ENCODE measurements around the gene NFATC1.

The NFATC1 gene

DNA sequence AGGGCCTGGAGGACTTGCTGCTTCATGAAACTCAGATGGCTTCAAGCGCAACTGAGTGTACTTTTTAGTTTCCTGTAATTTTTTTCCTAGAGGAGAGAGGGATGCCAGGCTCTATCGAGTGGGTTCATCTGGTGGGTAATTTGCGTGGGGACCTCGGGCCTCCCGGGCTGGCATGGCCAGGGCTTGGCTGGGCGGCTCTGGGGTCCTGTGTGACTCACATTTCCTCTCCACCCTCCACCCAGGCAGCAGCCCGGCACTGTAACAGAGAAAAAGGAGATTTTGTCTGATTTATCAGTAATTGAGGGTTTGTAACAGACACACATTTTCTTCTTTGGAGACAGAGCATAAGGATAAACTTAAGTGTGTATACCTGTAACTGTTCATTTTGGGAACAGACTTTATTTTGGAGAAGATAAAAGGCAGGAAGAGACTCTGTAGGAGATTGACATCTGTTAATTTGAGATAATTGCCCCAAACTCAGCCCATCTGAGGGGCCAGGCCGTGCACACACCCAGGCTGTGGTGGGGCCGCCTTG lies 64.3 kb downstream of the NFATC1 start:
- no peak for DNase-seq

DNA sequence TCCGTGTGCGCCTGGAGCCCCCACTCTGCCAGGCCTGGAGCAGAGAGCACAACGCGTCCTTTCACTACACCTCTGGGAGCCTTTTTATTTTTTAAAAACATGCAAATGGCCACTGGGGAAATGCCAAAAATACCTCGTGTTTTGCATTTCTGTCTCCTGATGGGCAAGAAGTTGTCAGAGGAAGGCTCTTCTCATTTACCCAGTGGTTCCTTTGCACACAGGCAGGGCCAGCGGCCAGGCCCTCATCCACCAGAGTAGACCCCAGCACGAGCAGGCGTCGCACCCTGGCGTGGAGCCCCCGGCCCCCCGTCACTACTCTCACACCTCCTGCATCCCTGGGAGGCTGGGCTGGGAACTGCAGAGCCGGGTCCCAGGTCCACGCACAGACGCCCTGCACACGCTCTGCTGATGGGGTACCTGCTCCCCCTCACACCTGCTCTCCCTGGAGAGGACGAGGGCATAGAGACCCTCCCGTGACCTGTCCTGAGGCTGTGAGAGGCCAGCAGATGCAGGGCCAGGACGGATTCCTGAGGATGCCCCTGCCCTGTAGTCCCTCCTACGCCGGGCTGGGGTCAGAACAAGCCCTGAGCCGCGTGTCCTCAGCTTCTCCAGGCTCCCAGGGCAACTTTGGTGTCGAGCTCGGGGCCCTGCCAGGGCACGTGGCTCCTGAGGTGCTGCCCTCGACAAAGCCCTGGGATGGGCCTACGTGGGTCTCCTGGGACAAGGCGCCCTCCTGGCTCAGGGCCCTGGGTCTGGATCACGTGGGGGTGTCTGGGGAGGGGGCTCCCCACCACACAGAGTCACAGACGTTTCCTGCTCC lies 65.0 kb downstream of the NFATC1 start:
- no peak for DNase-seq

DNA sequence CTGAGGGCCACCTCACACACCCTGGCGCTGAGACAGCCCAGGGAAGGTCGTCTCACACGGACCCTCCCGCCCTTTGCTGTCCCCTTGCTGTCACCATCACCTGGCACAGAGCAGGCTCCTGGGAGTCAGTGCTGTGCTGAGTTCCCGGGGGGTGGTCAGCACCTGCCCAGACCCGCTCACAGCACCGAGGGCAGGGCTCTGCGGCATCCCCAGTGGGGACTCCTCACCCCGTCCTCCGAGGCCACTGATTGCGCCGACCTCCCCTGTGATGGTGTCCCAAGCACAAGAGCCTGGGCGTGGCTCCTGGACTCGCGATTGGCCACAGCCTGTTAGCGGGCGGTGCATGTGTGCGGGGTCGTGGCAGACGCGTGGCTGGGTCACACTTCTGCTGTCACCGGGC lies 65.9 kb downstream of the NFATC1 start:
- no peak for DNase-seq

DNA sequence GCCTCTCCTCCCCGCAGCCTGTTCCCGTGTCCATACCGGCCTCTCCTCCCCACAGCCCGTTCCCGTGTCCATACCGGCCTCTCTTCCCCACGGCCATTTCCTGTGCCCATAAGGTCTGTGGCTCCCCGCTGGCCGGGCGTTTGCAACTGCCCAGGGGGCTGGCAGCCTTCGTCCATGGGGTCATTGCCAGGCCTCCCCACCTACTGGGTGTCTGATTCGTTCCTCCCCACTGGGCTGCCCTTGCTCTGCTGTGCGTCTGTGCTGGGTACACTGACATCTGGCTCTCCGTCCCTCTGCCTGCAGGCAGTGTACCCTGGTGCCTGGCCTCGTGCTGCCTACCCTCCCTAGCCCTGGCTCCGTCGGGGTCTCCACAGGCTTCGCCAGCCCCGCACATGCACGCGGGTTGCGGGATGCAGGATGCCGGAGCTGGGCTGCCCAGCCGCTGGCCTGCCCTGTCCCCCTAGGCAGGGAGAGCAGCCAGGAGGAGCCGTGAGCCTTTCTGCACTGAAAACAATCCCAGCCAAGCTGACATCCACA lies 67.8 kb downstream of the NFATC1 start:
- DNase-seq = no peak

DNA sequence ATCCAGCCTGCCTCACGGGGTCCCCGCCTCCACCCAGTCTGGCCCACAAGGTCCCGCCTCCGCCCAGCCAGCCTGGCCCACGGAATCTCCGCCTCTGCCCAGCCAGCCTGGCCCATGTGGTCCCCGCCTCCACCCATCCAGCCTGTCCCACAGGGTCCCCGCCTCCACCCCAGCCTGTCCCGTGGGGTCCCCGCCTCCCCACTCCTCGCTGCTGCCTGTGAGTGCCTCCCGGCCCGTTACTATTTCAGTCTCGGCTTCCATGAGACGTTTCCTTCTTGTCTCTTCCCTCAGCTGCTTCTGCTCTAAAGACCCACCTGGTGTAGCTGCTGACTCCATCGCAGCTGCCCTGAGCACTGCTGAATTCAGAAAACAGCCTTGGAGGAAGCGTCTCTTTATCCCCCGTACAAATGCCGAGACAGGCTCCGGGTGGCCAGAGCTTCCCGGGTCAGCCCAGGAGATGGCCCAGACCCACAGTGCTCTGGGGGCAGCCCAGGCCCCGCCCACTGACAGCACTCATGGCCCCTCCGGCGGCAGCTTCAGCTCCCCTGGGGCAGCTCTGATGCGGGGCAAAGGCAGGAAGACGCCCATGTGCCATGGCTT lies 69.8 kb downstream of the NFATC1 start:
- DNase-seq = no peak

DNA sequence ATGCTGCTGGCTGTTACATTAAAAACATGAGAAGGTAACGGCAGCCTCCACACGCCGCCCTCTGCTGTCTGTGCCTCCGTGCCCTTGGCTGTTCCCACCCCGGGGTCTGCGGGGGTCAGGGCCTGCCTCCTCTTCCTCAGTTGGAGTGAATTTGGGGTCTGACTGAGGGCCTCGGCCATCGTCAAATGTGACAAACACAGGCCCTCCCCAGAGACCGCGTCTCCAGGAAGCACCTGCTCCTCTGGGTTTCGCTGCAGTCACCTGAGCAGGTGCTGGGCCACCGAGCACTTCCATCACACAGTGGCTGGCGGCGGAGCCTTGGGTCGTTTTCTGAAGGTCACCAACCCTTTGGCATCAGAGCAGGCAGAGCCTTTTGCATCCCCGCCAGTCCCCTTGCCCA lies 70.9 kb downstream of the NFATC1 start:
- DNase-seq = no peak

DNA sequence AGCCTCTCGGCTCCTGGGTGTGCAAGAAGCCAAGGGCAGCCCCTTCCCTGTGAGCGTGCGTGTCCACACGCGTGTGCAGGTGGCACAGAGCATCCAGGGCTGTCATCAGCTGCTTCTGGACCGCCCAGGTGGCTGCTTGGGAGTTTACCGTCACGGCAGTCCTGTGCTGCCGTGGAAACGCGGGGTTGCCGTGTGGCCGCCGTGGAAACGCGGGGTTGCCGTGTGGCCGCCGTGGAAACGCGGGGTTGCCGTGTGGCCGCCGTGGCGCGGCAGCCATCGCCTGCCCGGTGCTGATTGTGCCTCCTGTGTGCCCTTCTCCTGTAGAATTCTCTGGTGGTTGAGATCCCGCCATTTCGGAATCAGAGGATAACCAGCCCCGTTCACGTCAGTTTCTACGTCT lies 71.4 kb downstream of the NFATC1 start:
- DNase-seq = no peak

DNA sequence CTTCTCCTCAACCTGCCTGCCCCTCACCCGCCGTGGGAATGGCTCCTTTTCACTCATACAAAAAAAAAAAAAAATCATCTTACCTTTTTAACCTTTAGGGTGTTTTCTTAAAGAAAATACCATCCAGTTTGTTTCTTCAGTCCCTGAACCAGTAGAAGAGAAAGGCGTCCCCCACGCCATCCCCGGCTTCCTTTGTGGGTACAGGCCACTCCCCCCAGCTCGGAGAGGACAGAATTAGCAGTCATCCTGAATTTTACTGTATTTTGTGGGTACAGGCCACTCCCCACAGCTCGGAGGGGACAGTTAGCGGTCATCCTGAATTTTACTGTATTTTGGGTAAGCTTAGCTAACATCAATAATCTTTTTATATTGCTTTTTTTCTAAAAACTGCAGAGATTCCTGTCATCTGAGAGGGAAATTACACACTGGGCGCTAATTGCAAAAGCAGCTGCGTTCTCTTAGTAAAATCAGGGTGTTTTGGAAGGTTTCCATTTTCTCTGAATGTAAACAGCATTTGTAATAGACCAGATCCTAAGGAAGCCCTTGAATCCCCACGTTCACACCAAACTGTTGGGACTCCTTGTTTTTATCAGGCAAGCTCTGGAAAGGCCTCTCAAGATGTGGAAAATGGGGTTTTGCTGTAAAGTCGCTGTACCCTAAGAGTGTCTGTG lies 72.5 kb downstream of the NFATC1 start:
- DNase-seq = no peak

DNA sequence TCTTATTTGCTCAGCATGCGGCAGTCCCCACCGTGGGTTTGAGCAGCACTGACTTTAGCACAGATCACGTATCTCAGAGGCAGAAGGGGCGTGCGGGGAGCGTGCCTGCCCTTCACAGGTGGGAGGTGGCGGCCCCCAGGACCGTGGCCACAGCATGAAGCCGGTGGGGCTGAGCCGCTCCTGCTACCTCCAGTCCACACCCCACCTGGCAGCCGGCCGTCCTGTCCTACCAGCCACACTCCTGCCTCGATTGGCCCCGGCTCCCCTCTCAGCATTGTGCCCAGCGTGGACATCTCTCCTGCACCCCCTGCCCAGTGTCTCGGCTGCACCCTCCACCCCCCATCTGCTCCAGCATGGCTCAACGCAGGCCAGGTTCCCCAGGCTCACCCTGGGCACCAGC lies 73.6 kb downstream of the NFATC1 start:
- no peak for DNase-seq

DNA sequence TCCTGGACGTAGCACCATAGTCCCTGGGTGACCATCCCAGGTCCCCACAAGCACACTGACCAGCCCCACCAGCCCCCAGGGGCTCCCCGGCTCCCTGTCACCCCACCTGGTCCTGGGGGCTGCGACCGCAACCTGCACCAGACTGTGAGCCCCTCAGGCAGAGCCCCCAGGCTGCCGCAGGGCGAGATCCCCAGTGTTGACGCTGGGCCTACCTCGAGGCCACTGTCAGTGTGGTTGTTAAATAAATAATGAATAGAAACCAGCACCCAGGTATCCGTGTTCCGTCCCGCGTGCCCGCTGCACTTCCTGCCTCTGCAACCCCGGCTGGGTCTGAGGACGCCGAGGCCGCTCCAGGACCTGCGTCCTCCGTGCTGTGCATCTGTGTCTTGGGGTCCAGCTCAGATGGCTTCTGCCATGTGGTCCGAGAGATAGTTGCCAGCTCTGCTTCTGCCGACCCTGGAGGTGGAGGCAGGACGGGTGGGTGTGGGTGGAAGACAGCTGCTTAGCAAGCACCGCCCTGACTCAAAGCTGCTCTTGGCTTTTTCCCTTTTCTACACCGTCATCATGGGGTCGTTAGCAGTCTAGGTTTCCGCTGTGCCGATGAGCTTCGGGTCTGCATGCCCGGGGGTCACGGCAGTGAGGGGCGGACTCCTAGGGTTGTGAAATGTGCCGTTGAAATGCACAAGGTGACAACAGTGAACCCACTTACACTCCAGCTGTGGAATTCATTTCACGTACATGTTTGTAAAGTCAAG lies 74.2 kb downstream of the NFATC1 start:
- no peak for DNase-seq

DNA sequence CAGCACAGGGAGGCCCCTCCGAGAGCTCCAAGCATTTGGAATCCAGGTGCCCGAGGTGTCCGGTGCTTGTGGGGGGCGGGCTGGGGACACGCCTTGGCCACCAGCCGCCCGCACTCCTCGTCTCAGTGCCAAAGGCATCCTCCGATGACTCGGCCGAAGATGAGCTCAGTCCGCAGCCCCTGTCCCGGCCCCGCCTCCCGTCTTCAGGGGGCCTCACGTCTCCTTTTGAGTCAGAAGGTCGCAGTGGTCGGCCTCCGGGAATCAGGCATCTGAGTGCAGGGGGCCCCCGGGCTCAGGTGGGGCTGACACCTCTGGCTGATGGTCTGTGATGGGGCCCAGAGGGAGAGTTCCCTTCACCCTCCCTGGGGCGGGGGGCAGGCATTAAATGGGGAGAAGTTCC lies 74.8 kb downstream of the NFATC1 start:
- no peak for DNase-seq

DNA sequence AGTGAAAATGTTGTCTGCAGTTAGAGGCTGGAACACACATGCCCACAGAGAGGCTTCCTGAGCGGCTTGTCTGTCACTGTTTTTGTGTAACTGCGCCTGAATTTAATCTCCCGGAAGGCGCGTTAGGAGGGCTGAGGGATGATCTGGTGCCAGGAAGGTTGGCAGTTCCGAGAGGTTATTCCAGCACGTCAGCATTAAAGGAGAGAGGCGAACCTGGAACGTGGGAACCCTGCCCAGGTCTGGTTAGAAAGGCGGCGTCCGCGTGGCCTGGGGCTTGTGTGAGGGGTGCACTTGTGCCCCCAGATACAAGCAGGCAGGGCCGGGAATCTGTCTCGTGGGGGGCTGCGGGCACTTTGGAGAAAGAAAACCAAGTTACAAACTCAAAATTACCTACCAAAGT lies 75.3 kb downstream of the NFATC1 start:
- no peak for DNase-seq

DNA sequence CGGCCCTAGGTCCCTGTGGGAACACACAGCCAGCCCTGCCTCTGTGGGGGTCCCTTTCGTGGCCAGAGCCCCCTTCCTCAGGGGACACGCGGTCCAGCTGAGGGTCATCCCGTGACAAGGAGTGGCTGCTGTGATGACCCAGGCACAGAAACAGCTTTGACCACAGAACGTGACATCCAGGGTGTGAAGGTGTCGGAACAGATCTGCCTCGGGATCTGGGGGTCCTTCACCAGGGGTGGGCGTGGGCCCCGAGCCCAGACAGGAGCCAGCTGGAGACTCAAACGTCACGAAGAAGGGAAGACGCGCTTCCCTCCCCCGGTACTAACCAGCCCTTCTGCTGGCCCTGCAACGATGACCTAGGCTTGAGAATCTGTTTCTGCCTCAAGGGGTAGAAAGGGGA lies 75.9 kb downstream of the NFATC1 start:
- DNase-seq = no peak

DNA sequence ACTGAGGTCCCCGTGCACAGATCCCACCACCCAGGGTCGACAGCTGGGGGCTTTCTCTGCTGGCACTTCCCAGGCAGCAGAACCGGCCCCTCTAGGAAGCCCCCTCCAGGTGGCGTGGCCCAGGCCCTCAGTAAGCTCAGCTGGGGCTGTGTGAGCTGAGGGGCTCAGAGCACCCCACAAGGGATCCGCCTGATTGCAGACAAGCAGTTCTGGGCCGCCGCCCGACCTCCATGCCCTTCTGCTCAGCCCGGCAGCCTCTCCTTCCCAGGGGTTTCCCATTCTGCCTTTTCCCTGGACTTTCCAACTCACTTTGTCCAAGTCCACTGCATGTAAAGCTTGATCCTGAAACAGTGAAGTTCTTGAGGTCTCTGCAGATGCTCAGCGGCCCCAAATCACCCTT lies 76.4 kb downstream of the NFATC1 start:
- DNase-seq = no peak

DNA sequence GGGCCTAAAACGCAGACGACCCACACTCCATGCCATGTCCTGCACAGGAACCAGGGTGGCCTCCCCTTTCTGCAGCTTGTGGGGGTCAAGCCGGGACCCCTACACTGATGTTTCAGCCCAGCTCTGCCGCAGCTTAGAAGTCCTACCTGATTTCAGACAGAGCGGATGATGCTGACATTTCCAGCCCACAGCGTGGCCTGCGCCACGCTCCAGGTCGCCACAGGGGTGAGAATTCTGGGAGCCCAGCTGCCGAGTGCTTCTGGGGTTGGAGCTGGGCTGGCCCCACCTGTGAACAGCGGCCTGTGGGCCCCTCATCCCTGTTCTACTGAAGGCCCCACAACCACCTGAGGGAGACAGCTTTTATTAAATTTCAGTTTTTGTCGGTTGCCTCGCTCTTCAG lies 77.2 kb downstream of the NFATC1 start:
- no peak for DNase-seq

DNA sequence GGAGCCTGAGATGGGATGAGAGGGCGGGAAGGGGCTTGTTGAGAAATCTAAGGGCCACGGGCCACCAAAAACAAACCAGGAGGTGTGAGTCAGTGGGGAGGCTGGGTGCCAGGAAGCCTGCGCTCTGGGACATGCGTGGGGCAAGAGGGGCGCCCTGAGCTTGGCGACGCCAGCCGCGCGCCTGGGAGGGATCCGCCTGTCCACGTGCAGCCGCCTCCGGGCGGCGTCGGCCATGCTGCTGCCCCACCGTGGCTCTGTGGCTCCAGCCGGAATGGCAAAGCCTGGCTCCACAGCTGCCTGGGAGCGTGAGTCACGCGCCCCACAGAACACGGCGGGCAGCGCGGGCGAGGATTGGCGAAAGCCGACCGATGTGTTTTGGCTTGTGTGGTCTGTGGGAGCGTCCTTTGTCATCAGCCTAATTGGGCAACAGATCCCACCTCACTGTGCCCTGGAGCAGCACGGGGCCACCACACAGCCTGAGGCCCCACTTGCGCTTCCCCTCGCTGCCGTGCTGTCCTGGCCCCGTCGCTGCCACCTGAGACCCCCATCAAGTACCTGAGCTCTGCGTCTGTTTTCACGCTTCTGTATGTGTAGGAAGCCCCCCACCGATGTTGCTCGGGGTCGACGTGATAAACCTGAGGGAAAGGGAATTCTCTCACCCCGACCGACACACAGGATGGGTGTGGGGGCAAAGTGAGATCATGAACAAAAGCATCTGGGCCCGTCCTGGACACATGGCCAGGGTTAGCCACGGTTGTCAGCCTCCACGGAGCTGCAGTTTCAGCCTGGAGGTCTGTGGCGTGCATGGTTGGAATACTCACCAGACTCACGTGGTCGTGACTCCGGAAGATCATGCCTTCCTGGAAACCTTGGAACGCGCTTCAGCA lies 80.5 kb downstream of the NFATC1 start:
- DNase-seq = no peak

DNA sequence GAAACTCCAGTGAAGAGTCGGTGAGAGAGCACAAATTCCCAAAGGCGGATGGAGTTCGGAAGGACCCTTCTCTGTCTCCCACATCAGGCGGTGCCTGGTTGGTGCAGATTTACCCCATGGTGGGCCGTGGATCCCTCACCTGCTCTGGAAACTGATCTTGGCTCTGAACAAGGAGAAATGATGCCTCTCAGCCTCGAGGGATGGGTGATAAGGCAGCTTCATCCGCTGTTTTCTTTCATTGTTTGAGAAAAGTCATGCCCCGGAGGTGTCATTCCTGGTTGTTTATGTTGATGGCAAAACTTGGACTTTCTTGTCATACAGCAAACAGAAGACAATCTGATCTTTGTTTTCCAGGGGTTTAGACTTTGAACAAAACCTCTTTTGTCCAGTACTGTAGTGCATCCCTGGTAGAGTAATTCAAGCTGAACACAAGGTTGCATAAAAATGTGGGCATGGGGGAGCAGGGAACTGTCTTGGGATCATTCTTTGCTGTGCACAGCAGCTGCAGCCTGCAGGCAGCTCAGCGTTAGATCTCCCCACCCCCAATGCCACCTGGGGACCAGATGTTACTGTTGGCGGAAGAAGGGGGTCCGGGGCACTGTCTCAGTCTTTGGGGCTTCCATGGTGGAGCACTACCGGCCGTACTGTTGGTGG lies 81.3 kb downstream of the NFATC1 start:
- peak; percentile 42 for DNase-seq

DNA sequence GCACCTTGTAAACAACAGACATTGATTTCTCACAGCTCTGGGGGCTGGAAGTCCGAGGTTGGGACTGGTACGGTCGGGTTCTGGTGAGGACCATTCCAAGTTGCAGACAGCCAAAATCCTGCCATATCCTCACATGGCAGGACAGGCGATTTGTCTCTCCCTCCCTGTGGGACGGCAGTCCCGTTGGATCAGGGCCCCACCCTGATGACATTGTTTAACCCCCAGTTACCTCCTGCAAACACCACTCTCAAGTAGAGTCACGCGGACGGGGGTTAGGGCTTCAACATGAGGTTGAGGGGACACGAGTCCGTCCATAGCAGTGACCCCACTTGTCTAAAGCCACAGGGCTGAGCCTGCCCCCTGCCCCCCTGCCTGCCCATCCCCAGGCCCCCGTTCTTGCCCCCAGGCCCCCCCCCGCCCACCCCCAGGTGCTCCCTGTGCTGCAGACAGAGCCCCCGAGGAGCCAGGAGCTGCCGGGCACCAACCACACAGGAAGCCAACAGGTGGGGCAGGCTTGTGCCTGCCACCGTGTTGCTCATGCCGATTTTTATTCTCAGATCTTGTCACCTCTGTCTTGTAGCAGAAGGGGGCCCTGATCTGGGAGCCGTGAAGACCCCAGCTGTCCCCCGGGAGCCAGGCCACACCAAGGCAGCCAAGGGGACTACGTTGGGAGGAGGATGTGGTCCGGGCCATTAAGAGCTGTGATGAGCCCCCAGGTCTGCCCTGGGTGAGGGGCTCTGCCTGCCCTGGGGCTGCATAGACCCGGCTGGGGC lies 82.2 kb downstream of the NFATC1 start:
- DNase-seq = peak; percentile 43

DNA sequence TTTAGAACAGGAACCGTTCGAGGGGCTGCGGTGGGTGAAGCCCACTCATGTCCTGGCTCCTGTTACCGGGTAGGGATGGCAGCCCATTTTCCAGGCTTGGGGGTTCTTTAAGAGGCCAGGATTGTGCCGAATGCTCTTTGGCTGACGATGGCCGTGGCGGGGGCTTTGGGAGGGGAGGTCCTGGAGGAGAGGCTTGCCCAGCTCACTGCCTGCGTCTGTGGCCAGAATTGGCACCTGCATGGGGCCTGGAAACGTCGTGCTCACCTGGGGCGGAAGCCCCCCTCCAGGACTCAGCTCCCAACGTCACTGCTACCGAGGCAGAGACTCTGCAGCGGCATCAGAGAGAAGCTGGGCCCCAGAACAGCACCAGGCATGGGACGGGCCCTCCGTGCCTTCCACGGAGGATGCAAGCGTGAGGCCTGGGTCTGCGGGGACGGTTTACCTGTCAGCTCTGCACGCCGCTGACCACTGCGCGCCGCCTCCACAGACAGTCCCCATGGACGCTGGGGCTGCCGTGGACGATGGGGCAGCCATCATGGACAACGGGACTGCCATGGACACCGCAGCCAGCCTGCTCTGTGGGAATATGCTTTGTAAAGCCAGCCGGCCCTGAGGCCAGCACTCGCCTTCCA lies 82.9 kb downstream of the NFATC1 start:
- DNase-seq = peak; percentile 35
